ENCODE results near the gene UMPS.
"Not testable (repeated sequence)": the region's sequence is repeated elsewhere in the genome, so short reads cannot be mapped to it uniquely, and the experiment has no call there.

Gene UMPS

DNA sequence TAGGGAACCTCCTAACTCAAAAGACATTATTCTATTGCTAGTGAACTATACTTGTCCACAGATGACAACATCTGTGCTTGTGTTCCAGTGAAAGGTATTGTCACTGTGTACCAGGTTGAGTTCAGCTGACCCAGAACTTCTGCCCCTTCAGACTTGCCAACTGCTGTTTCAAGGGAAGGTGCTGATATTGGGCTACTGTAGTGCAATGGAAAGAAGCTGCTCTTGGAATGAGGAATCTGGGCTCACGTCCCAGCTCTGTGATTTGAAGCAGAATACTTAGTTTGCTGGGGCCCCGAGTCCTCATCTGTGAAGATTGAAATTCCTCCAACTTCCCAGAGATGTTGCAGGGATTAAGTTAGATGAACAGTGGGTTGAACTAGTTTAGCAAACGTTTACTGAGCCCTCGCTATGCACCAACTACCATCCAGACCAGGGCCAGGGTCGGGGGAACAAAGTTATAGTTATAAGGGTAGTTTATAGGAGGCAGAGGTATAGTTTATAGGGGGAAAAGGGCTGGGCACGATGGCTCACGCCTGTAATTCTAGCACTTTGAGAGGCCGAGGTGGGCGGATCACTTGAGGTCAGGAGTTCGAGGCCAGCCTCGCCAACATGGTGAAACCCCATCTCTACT, 15.9 kb upstream of the UMPS start:
- Histone ChIP-seq H3K27ac (ENCODE audit: low read length) (no peak overlapping the region), H3K4me3 (ENCODE audit: low read depth in 1 of 2, low read length in 2 of 2) (no peak overlapping the region), H3K4me1 (ENCODE audit: control insufficient read depth in 1 of 2, insufficient read depth in 2 of 2, low read length in 2 of 2) (peaks cover 0 to 3% of the 10 kb centered on the region in 2 donors), H3K36me3 (ENCODE audit: control insufficient read depth in 1 of 2, insufficient read depth in 2 of 2, low read length in 2 of 2) (no peaks in the 10 kb centered on the region), H3K9me3 (ENCODE audit: control insufficient read depth in 1 of 2, low read length in 2 of 2) (no peaks in the 10 kb centered on the region), H3K27me3 (ENCODE audit: low read depth, low read length) (no peaks in the 10 kb centered on the region)

DNA sequence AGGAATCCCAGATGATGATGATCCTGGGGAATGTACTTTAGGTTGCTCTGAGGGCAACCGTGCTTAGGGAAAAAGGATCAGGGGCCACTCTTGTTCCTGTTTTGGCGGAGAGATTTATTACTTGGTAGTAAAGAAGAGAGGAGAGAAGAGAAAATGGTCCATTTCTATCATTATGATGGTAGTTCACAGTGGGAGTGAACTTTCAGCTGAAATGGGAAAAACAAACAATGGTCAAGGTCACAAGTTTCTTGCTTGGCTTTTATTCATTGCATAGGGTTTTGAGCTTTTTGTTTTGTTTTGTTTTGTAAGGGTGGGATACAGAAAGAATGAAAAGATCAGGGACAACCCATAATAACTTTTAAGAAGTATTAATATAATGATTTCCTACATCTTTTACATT, 7.7 kb upstream of the UMPS start:
- no peaks in the 10 kb centered on the region for H3K4me1 ChIP-seq (ENCODE audit: control insufficient read depth in 1 of 2, insufficient read depth in 2 of 2, low read length in 2 of 2)
- H3K36me3 ChIP-seq (ENCODE audit: control insufficient read depth in 1 of 2, insufficient read depth in 2 of 2, low read length in 2 of 2): no peaks in the 10 kb centered on the region
- peaks cover 5% of the 10 kb centered on the region for H3K27me3 ChIP-seq (ENCODE audit: low read depth, low read length)
- no peak overlapping the region for H3K27ac ChIP-seq (ENCODE audit: low read length)
- H3K9me3 ChIP-seq (ENCODE audit: control insufficient read depth in 1 of 2, low read length in 2 of 2): no peaks in the 10 kb centered on the region
- H3K4me3 ChIP-seq (ENCODE audit: low read depth in 1 of 2, low read length in 2 of 2): no peak overlapping the region

DNA sequence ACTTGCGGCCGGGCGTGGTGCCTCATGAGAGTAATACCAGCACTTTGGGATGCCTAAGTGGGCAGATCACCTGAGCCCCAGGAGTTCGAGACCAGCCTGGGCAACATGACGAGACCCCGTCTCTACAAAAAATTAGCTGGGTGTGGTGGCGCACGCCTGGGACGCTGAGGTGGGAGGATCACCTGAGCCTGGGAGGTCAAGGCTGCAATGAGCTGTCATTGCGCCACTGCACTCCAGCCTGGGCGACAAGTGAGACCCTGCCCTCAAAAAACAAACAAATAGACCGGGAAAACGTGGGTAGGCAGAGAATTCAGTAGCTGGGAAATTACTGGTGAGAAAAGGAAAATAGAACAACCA, 667 bp downstream of the UMPS start:
- Histone ChIP-seq H3K27ac (ENCODE audit: low read length) (no peak overlapping the region), H3K4me3 (ENCODE audit: low read depth in 1 of 2, low read length in 2 of 2) (peak overlapping the region; percentile 98 to 99), H3K36me3 (ENCODE audit: control insufficient read depth in 1 of 2, insufficient read depth in 2 of 2, low read length in 2 of 2) (peaks cover 6 to 10% of the 10 kb centered on the region in 2 donors), H3K27me3 (ENCODE audit: low read depth, low read length) (no peaks in the 10 kb centered on the region), H3K9me3 (ENCODE audit: control insufficient read depth in 1 of 2, low read length in 2 of 2) (no peaks in the 10 kb centered on the region), H3K4me1 (ENCODE audit: control insufficient read depth in 1 of 2, insufficient read depth in 2 of 2, low read length in 2 of 2) (peaks cover 0 to 22% of the 10 kb centered on the region in 2 donors)

DNA sequence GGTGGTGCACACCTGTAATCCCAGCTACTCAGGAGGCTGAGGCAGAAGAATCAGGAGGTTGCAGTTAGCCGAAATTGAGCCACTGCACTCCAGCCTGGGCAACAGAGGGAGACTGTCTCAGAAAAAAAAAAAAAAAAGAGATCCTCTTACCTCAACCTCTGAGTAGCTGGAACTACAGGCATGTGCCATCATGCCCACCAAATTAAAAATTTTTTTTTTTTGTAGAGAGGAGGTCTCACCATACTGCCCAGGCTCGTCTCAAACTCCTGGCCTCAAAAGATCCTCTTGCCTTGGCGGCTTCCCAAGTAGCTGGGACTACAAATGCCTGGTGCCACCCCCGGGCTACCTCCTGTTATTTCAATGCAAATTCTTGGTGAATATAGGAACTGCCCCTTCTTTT, 1.5 kb downstream of the UMPS start:
- no peak overlapping the region for H3K27ac ChIP-seq (ENCODE audit: low read length)
- H3K4me3 ChIP-seq (ENCODE audit: low read depth in 1 of 2, low read length in 2 of 2): no peak overlapping the region
- H3K4me1 ChIP-seq (ENCODE audit: control insufficient read depth in 1 of 2, insufficient read depth in 2 of 2, low read length in 2 of 2): peaks cover 0 to 22% of the 10 kb centered on the region in 2 donors
- no peaks in the 10 kb centered on the region for H3K9me3 ChIP-seq (ENCODE audit: control insufficient read depth in 1 of 2, low read length in 2 of 2)
- H3K36me3 ChIP-seq (ENCODE audit: control insufficient read depth in 1 of 2, insufficient read depth in 2 of 2, low read length in 2 of 2): peaks cover 6 to 14% of the 10 kb centered on the region in 2 donors
- H3K27me3 ChIP-seq (ENCODE audit: low read depth, low read length): no peaks in the 10 kb centered on the region

DNA sequence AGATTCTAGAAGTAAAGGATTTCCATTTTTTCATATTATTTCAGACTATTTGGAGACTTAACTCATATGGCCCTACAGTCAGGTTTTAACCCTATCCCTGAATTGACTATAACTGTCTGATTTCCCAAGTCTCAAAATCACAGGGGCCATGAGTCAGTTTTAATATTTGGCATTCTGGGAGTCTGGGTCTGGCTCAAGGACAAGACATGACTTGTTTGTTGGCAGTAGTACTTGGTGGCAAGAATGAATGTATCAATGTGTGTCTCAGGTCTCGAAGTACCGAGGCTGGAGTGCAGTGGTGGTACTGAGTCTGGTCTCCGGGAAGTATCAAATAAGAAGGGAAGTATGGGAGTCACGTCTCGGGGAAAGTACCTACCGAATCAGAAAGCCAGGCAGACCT, 10.8 kb downstream of the UMPS start:
- no peak overlapping the region for H3K27ac ChIP-seq (ENCODE audit: low read length)
- H3K9me3 ChIP-seq (ENCODE audit: control insufficient read depth in 1 of 2, low read length in 2 of 2): no peaks in the 10 kb centered on the region
- H3K27me3 ChIP-seq (ENCODE audit: low read depth, low read length): no peaks in the 10 kb centered on the region
- peaks cover 46 to 76% of the 10 kb centered on the region in 2 donors for H3K36me3 ChIP-seq (ENCODE audit: control insufficient read depth in 1 of 2, insufficient read depth in 2 of 2, low read length in 2 of 2)
- peaks cover 0 to 10% of the 10 kb centered on the region in 2 donors for H3K4me1 ChIP-seq (ENCODE audit: control insufficient read depth in 1 of 2, insufficient read depth in 2 of 2, low read length in 2 of 2)
- H3K4me3 ChIP-seq (ENCODE audit: low read depth in 1 of 2, low read length in 2 of 2): no peak overlapping the region

DNA sequence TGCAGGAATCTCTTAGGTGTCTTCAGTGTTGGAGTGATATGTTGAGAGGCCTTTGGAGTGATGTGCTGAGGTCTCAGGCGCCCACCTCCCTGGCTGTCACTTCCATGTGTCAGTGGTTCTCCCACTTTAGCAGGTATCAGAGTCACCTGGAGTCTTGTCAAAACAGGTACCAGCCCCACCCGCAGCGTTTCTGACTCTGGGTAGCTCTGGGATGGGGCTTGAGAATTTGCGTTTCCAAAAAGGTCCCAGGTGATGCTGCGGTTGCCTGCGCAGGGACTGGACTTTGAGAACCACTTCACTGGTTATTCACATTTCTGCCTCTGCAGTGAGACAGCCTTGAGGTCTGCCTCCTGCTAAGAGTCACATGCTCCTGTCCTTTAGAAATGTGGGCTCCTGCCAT, 15.5 kb downstream of the UMPS start:
- no peaks in the 10 kb centered on the region for H3K9me3 ChIP-seq (ENCODE audit: control insufficient read depth in 1 of 2, low read length in 2 of 2)
- H3K27ac ChIP-seq (ENCODE audit: low read length): no peak overlapping the region
- H3K36me3 ChIP-seq (ENCODE audit: control insufficient read depth in 1 of 2, insufficient read depth in 2 of 2, low read length in 2 of 2): peaks cover 33 to 55% of the 10 kb centered on the region in 2 donors
- no peaks in the 10 kb centered on the region for H3K27me3 ChIP-seq (ENCODE audit: low read depth, low read length)
- no peaks in the 10 kb centered on the region for H3K4me1 ChIP-seq (ENCODE audit: control insufficient read depth in 1 of 2, insufficient read depth in 2 of 2, low read length in 2 of 2)
- H3K4me3 ChIP-seq (ENCODE audit: low read depth in 1 of 2, low read length in 2 of 2): no peak overlapping the region

DNA sequence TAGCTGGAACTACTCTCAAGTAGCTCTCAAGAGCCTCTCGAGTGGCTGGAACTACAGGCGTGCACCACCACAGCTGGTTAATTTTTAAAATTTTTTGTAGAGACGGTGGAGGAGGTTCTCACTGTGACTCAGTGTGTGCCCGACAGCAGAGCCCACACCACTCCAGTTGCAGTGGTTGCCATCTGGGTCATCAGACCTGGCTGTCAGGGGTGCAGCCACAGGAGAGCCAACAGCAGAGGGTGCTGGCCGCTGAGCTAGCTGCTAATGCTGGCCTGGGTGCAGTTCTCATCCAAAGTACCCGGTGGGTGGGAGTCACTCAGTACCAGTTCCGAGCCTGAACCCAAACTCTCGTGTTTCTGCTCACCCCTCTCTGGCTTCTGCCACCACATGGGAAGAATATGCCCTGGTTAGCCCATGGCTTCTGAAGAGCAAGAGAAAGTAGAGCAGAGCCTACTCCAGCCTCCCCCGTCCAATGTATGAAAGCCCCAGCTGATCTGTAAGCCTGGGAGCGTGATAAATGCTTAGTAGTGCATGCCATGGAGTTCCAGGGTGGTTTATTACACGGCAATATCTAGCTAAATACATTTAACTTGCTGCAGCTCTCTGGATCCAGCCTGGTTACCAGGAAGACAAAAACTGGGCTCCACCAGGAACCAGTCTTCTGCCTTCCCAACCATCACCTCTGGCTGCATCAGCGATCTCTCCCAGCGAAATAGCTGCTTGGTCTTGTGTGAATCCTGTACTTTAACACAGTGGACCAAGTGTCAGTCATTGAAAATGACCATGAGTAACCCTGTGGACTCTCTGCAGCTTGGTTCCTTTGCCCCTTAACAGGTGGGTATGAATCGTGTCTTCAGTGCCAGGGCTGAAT, 17.1 kb downstream of the UMPS start:
- Histone ChIP-seq H3K36me3 (ENCODE audit: control insufficient read depth in 1 of 2, insufficient read depth in 2 of 2, low read length in 2 of 2) (peaks cover 20 to 46% of the 10 kb centered on the region in 2 donors), H3K27ac (ENCODE audit: low read length) (no peak overlapping the region)

DNA sequence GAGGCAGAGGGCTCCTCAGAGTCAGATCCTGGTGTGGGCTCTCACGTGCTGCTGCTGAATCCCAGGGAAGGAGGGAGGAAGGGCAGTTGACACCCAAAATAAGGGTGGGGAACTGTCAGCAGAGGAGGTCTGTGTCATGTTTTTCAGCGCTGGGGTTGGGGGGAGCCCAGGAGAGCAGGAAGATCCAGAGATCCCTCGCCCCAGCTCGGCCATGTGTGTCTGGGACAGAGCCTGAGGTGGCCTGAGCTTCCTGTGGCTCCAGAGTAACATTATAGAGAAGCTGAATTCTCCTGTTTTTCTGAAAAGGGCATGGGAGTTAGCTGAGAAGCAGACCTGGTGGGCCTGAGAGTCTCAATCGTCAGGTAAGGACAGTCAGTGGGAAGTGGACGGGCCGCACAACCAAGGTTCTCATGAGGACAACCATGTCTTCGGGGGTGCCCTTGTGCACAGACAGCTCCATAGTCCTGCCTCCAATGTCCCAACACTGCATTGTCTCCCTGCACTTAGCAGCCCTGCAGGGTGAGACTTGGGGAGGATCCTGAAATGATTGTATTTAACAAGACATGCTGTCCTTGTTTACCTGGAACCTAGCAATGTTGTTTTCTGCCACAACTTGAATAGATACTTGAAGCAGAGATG, 18.4 kb downstream of the UMPS start:
- Histone ChIP-seq H3K27me3 (ENCODE audit: low read depth, low read length) (no peaks in the 10 kb centered on the region), H3K27ac (ENCODE audit: low read length) (no peak overlapping the region), H3K9me3 (ENCODE audit: control insufficient read depth in 1 of 2, low read length in 2 of 2) (no peaks in the 10 kb centered on the region), H3K4me3 (ENCODE audit: low read depth in 1 of 2, low read length in 2 of 2) (no peak overlapping the region), H3K4me1 (ENCODE audit: control insufficient read depth in 1 of 2, insufficient read depth in 2 of 2, low read length in 2 of 2) (no peaks in the 10 kb centered on the region), H3K36me3 (ENCODE audit: control insufficient read depth in 1 of 2, insufficient read depth in 2 of 2, low read length in 2 of 2) (peaks cover 14 to 41% of the 10 kb centered on the region in 2 donors)

More for the DNA sequence above, 17.1 kb downstream of the UMPS start:
- no peak overlapping the region for H3K4me3 ChIP-seq (ENCODE audit: low read depth in 1 of 2, low read length in 2 of 2)
- H3K4me1 ChIP-seq (ENCODE audit: control insufficient read depth in 1 of 2, insufficient read depth in 2 of 2, low read length in 2 of 2): no peaks in the 10 kb centered on the region
- H3K27me3 ChIP-seq (ENCODE audit: low read depth, low read length): no peaks in the 10 kb centered on the region
- no peaks in the 10 kb centered on the region for H3K9me3 ChIP-seq (ENCODE audit: control insufficient read depth in 1 of 2, low read length in 2 of 2)

DNA sequence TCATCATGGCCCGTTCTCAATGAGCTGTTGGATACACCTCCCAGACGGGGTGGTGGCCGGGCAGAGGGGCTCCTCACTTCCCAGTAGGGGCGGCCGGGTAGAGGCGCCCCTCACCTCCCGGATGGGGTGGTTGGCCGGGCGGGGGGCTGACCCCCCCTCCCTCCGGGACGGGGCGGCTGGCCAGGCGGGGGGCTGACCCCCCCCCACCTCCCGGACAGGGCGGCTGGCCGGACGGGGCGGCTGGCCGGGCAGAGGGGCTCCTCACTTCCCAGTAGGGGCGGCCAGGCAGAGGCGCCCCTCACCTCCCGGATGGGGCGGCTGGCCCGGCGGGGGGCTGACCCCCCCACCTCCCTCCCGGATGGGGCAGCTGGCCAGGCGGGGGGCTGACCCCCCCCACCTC, 19.6 kb downstream of the UMPS start:
- H3K9me3 ChIP-seq (ENCODE audit: control insufficient read depth in 1 of 2, low read length in 2 of 2); H3K4me3 ChIP-seq (ENCODE audit: low read depth in 1 of 2, low read length in 2 of 2); H3K27me3 ChIP-seq (ENCODE audit: low read depth, low read length); H3K27ac ChIP-seq (ENCODE audit: low read length); H3K4me1 ChIP-seq (ENCODE audit: control insufficient read depth in 1 of 2, insufficient read depth in 2 of 2, low read length in 2 of 2): not testable (repeated sequence)
- H3K36me3 ChIP-seq (ENCODE audit: control insufficient read depth in 1 of 2, insufficient read depth in 2 of 2, low read length in 2 of 2): peaks cover 5 to 29% of the 10 kb centered on the region in 2 donors

DNA sequence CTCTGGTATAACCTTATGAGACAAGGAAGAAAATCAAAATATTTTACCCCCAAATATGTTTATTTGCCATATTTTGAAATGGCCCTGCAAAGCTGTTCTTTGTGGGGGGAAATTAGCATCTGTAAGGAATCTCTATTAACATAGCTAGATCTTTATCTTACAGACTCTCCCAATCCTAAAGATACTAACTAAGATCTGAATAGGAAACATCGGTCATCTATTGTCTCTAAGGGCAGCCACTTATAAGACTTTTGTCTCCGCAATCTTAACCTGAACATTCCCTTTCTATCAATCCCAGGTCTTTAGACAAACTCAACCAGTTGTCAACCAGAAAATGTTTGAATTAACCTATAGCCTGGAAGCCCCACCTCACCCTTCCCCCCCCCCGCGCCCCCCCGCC, 21.2 kb downstream of the UMPS start:
- peaks cover under 1 to 13% of the 10 kb centered on the region in 2 donors for H3K36me3 ChIP-seq (ENCODE audit: control insufficient read depth in 1 of 2, insufficient read depth in 2 of 2, low read length in 2 of 2)
- no peaks in the 10 kb centered on the region for H3K9me3 ChIP-seq (ENCODE audit: control insufficient read depth in 1 of 2, low read length in 2 of 2)
- H3K27me3 ChIP-seq (ENCODE audit: low read depth, low read length): no peaks in the 10 kb centered on the region
- H3K4me1 ChIP-seq (ENCODE audit: control insufficient read depth in 1 of 2, insufficient read depth in 2 of 2, low read length in 2 of 2): no peaks in the 10 kb centered on the region
- H3K27ac ChIP-seq (ENCODE audit: low read length): no peak overlapping the region
- H3K4me3 ChIP-seq (ENCODE audit: low read depth in 1 of 2, low read length in 2 of 2): no peak overlapping the region

DNA sequence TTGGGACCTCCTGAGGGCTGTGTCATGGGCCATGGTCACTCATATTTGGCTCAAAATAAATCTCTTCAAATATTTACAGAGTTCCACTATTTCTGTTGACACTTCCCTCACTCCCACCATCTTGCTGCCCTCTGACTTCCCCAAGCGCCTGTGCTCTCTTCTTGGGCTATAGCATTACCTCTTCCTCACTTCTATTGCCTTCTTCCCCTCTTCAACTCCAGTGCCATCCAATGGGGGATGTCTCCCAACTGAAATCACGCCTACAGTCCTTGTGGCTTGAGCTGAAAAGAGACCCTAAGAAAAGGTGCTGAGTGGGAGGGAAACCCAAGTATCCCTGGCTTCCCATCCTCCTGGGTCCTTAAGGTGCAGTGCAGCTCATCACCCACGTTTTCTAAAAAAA, 21.8 kb downstream of the UMPS start:
- Histone ChIP-seq H3K9me3 (ENCODE audit: control insufficient read depth in 1 of 2, low read length in 2 of 2) (no peaks in the 10 kb centered on the region), H3K27me3 (ENCODE audit: low read depth, low read length) (no peaks in the 10 kb centered on the region), H3K4me3 (ENCODE audit: low read depth in 1 of 2, low read length in 2 of 2) (no peak overlapping the region), H3K4me1 (ENCODE audit: control insufficient read depth in 1 of 2, insufficient read depth in 2 of 2, low read length in 2 of 2) (no peaks in the 10 kb centered on the region), H3K36me3 (ENCODE audit: control insufficient read depth in 1 of 2, insufficient read depth in 2 of 2, low read length in 2 of 2) (peaks cover 0 to 7% of the 10 kb centered on the region in 2 donors), H3K27ac (ENCODE audit: low read length) (no peak overlapping the region)

Measured in muscle layer of duodenum (tissue), 2 donors.